ENCODE measurements around the gene RASA3.

DNA sequence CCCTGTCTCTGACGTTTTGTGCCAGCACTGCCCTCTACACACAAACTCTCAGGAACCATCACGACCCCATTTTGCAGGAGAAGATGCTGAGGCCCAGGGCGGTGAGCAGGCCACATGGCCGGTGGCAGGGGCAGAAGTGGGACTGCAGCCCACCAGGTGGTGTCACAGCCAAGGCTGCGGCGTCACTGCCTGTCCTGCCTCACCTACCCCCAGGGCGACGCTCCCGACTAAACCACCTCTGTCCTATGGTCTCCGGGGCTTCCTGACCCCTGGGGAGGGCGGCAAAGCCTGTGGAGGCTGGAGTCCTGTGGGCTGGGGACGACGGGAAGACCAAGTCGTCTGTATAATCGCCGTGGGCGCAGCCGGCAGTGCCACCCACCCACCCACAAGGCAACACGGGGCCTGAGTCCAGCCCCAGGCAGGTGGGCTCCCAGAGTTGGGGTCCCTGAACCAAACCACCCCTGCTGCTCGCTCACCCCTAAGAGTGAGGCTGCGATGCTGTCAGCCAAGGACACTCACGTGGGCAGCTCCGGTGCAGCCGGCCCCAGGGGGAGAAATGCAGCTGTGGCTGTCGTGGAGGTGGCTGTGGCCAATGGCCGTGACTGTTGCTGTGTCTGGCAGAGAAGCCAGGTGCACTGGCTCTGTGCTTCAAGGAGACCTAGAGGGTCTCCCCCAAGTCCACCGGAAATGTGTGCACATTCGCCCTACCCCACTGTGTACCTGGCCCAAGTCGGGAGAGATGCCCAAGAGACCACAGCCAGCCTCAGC, 29.7 kb downstream of the RASA3 start:
- no peak for TF ChIP-seq CTCF (IDR thresholded peaks at IDR 0.05)
- TF ChIP-seq GTF2I (CRISPR knock-in tag; conservative IDR thresholded peaks at IDR 0.05), result no peak
- no peak for TF ChIP-seq IRF2 (CRISPR knock-in tag; IDR thresholded peaks at IDR 0.05; ENCODE audit: borderline replicate concordance, low read depth)
- TF ChIP-seq USF2 (CRISPR knock-in tag; IDR thresholded peaks at IDR 0.05), result no peak
- no peak for TF ChIP-seq ESRRA (CRISPR knock-in tag; IDR thresholded peaks at IDR 0.05; ENCODE audit: borderline replicate concordance)
- TF ChIP-seq, protein P1, sequence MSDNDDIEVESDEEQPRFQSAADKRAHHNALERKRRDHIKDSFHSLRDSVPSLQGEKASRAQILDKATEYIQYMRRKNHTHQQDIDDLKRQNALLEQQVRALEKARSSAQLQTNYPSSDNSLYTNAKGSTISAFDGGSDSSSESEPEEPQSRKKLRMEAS (CRISPR knock-in tag; IDR thresholded peaks at IDR 0.05), result no peak
- no peak for TF ChIP-seq JUN (CRISPR knock-in tag; IDR thresholded peaks at IDR 0.05)
- TF ChIP-seq SP1 (CRISPR knock-in tag; conservative IDR thresholded peaks at IDR 0.05), result no peak
- no peak for TF ChIP-seq PRRX2 (CRISPR knock-in tag; IDR thresholded peaks at IDR 0.05)
- TF ChIP-seq, protein P2, sequence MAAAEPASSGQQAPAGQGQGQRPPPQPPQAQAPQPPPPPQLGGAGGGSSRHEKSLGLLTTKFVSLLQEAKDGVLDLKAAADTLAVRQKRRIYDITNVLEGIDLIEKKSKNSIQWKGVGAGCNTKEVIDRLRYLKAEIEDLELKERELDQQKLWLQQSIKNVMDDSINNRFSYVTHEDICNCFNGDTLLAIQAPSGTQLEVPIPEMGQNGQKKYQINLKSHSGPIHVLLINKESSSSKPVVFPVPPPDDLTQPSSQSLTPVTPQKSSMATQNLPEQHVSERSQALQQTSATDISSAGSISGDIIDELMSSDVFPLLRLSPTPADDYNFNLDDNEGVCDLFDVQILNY (CRISPR knock-in tag; IDR thresholded peaks at IDR 0.05), result no peak
